ENCODE data around the gene SLC44A4. TPM values are rescaled to one million over a fixed set of nuclear protein-coding genes. Genes with fewer than 3 reads are reported as not detected.
"Not testable (repeated sequence)": the region's sequence is repeated elsewhere in the genome, so short reads cannot be mapped to it uniquely, and the experiment has no call there.

Gene SLC44A4
- polyA plus RNA-seq, 2 of the 4 experiments (the other 2 are of a cell fraction), result 0.27 TPM; not detected in 1

- no peak overlapping the region for H3K4me2 ChIP-seq
- TF ChIP-seq TFCP2L1 (CRISPR knock-in tag; IDR thresholded peaks at IDR 0.05) (no peak), ZFP36 (IDR thresholded peaks at IDR 0.05; ENCODE audit: borderline replicate concordance, partially characterized antibody) (no peak), EHMT2 (IDR thresholded peaks at IDR 0.05; ENCODE audit: low read depth) (no peak), HOXB13 (CRISPR knock-in tag; IDR thresholded peaks at IDR 0.05; ENCODE audit: low read depth) (no peak)
- CTCF ChIA-PET, result no interaction called here
- FAIRE-seq (no peak), ATAC-seq (no peak), DNase-seq (ENCODE audit: low read depth in 1 of 2, low spot score in 1 of 2) (no peak)
- H3K4me1 ChIP-seq, result peaks cover 20% of the 10 kb centered on the region; the same call in 2 of the 3 replicates
- H3K9me3 ChIP-seq, result no peaks in the 10 kb centered on the region
- H3K4me3 ChIP-seq, result no peak overlapping the region
- WGBS (ENCODE audit: missing lambda C conversion rate), result 95% methylated on average over 9 of the region's 9 CpGs
- POLR2A ChIA-PET, result interaction anchor here (1.4 kb wide), 1 partner anchor 21 kb away, joined by 3 read pairs; the partner anchor contains the start of gene NEU1
- H3K27ac ChIP-seq, result no peak overlapping the region
These were observed 36.7 kb downstream of the SLC44A4 start for GRCh38 chr6:31842053-31842452.

DNA sequence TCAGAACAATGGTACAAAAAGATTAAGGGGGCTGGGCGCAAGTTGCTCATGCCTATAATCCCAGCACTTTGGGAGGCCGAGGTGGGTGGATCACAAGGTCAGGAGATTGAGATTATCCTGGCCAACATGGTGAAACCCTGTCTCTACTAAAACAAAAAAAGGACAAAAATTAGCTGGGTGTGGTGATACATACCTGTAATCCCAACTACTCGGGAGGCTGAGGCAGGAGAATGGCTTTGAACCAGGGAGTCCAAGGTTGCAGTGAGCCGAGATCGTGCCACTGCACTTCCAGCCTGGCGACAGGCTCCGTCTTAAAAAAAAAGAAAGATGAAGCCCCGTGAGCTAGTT, 39.0 kb downstream of the SLC44A4 start:
- CTCF ChIA-PET, result interaction anchor here (0.7 to 1.3 kb wide), 2 partner anchors 10 to 20 kb away, joined by 3 to 4 read pairs; no protein-coding TSS in a partner anchor
- POLR2A ChIA-PET, result interaction anchor here (1.3 to 2.0 kb wide), 2 partner anchors 12 to 23 kb away, joined by 3 to 6 read pairs; partner anchors contain the start of genes HSPA1B and NEU1
- H3K4me1 ChIP-seq, result peaks cover 20% of the 10 kb centered on the region; the same call in 2 of the 3 replicates
- not testable (repeated sequence) for DNase-seq (ENCODE audit: low read depth in 1 of 2, low spot score in 1 of 2); H3K4me3 ChIP-seq; FAIRE-seq; ATAC-seq; H3K9me3 ChIP-seq; H3K27ac ChIP-seq
- peak overlapping the region; percentile 99; the same call in 2 of the 3 replicates for H3K4me2 ChIP-seq
- WGBS (ENCODE audit: missing lambda C conversion rate), result 92% methylated on average over 8 of the region's 8 CpGs

DNA sequence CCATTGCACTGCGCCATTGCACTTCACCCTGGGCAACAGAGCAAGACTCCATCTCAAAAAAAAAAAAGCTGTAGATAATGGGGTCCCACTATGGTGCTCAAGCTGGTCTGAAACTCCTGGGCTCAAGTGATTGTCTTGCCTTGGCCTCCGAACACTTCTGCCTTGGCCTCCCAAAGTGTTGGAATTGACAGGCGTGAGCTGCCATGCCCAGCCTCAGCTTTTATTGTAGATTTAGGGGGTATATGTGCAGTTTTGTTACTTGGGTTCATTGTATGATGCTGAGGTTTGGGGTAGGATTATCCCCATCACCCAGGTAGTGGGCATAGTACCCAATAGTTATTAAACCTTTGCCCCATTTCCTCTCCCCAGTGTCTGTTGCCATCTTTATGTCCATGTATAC, 39.8 kb downstream of the SLC44A4 start:
- no peaks in the 10 kb centered on the region for H3K9me3 ChIP-seq
- WGBS (ENCODE audit: missing lambda C conversion rate), result 100% methylated on average over 3 of the region's 3 CpGs
- no peak overlapping the region for H3K27ac ChIP-seq
- H3K4me1 ChIP-seq, result peaks cover 20% of the 10 kb centered on the region; the same call in 2 of the 3 replicates
- peak overlapping the region; percentile 99 for H3K4me2 ChIP-seq
- ATAC-seq (no peak), FAIRE-seq (no peak), DNase-seq (ENCODE audit: low read depth in 1 of 2, low spot score in 1 of 2) (no peak)
- TF ChIP-seq CHD2 (IDR thresholded peaks at IDR 0.05; ENCODE audit: low read length, partially characterized antibody), result no peak
- TF ChIP-seq NR3C1 (IDR thresholded peaks at IDR 0.05), result no peak
- ChIA-PET POLR2A (interaction anchor here (1.3 to 2.0 kb wide), 2 partner anchors 12 to 24 kb away, joined by 3 to 6 read pairs; partner anchors contain the start of genes HSPA1B and NEU1), CTCF (interaction anchor here (1.4 kb wide), 1 partner anchor 66 kb away, joined by 6 read pairs; no protein-coding TSS in a partner anchor)
- H3K4me3 ChIP-seq, result peak overlapping the region; percentile 99

GRCh38 chr6:31838114-31838553, 40.7 kb downstream of the SLC44A4 start:
- DNase-seq (ENCODE audit: low read depth in 1 of 2, low spot score in 1 of 2); ATAC-seq; H3K9me3 ChIP-seq; FAIRE-seq: not testable (repeated sequence)
- Histone ChIP-seq H3K27ac (peak overlapping the region in 1 of 2 experiments; percentile 99; a peak in 3 of 6 replicates), H3K4me3 (peak overlapping the region; percentile 99), H3K4me2 (peak overlapping the region; percentile 99), H3K4me1 (peaks cover 20% of the 10 kb centered on the region; the same call in 2 of the 3 replicates)
- WGBS (ENCODE audit: missing lambda C conversion rate), result 78% methylated on average over 7 of the region's 9 CpGs
- POLR2A ChIA-PET, result interaction anchor here (2.0 kb wide), 1 partner anchor 11 kb away, joined by 6 read pairs; the partner anchor contains the start of gene HSPA1B
- CTCF ChIA-PET, result interaction anchor here (0.7 to 1.4 kb wide), 3 partner anchors 50 to 85 kb away, joined by 3 to 6 read pairs (median 3); no protein-coding TSS in a partner anchor

- H3K9me3 ChIP-seq, result no peaks in the 10 kb centered on the region
- ATAC-seq (no peak), DNase-seq (ENCODE audit: low read depth in 1 of 2, low spot score in 1 of 2) (no peak), FAIRE-seq (no peak)
- H3K4me1 ChIP-seq, result peaks cover 20% of the 10 kb centered on the region; the same call in 2 of the 3 replicates
- ChIA-PET CTCF (interaction anchor here (0.7 to 1.4 kb wide), 2 partner anchors 50 to 65 kb away, joined by 3 to 6 read pairs; no protein-coding TSS in a partner anchor), POLR2A (interaction anchor here (0.6 to 2.1 kb wide), 2 partner anchors 10 to 22 kb away, joined by 3 to 11 read pairs; partner anchors contain the start of genes HSPA1A, HSPA1B and HSPA1L)
- peak overlapping the region in 1 of 2 experiments; percentile 99; a peak in 4 of 6 replicates for H3K27ac ChIP-seq
- 0% methylated on average over 1 of the region's 1 CpG for WGBS (ENCODE audit: missing lambda C conversion rate)
- H3K4me3 ChIP-seq, result peak overlapping the region; percentile 99
- peak overlapping the region; percentile 99 for H3K4me2 ChIP-seq
- TF ChIP-seq HOXB13 (CRISPR knock-in tag; IDR thresholded peaks at IDR 0.05; ENCODE audit: low read depth) (no peak), JUN (IDR thresholded peaks at IDR 0.05) (peak in 1 of 2 experiments; percentile 13; a peak in 1 of 5 replicates)
These were observed 41.3 kb downstream of the SLC44A4 start for GRCh38 chr6:31837369-31838113.
